Tibial nerve (tissue), 4 donors: Measurements from ENCODE around the gene PCDHGB6. TPM values are rescaled to one million over a fixed set of nuclear protein-coding genes. Genes with fewer than 3 reads are reported as not detected.
A peak's percentile ranks its signal among the peaks of the same experiment; 100 is the strongest.
"Not testable (repeated sequence)": the region's sequence is repeated elsewhere in the genome, so short reads cannot be mapped to it uniquely, and the experiment has no call there.

Experiments used
- DNase-seq, 2 donors: peaks; one replicate each; pipeline ENCODE4 v3.0.0-alpha.2; 2019; ENCODE audit warnings: low spot score in 2 of 2
- H3K27ac ChIP-seq, 4 donors: fragments of 200-600 bp; sonication (generic) in 3 of 4; one replicate each; pipeline ENCODE4 v1.5.1; 2017 to 2019; ENCODE audit warnings: mild to moderate bottlenecking in 1 of 4
- H3K27me3 ChIP-seq, 2 donors: fragments of 200-600 bp; sonication (generic) in 1 of 2; one replicate each; pipeline versions ENCODE4 v1.5.1 to v1.6.0; 2017 to 2019
- H3K36me3 ChIP-seq, 3 donors: fragments of 200-600 bp; sonication (generic); one replicate each; pipeline ENCODE4 v1.5.1; 2018 to 2019
- H3K4me1 ChIP-seq, 4 donors: fragments of 200-600 bp; sonication (generic) in 3 of 4; one replicate each; pipeline ENCODE4 v1.5.1; 2017 to 2019
- H3K4me3 ChIP-seq, 4 donors: fragments of 200-600 bp; sonication (generic) in 3 of 4; one replicate each; pipeline ENCODE4 v1.5.1; 2017 to 2019; ENCODE audit warnings: mild to moderate bottlenecking in 1 of 4, moderate library complexity in 1 of 4
- H3K9me3 ChIP-seq, 4 donors: fragments of 200-600 bp; sonication (generic) in 3 of 4; one replicate each; pipeline ENCODE4 v1.5.1; 2017 to 2019
- CTCF ChIP-seq, 5 experiments: fragments of 200-600 bp in 3 of 5; fragments of 450-650 bp in 2 of 5; sonication (generic) in 3 of 5; IDR thresholded peaks; one replicate each; pipeline ENCODE4 v1.5.1; 2016 to 2019; ENCODE audit warnings: antibody characterized with exemption in 5 of 5, mild to moderate bottlenecking in 3 of 5, moderate library complexity in 2 of 5
- EP300 ChIP-seq, 2 donors: sonication (generic); formaldehyde crosslinking; IDR thresholded peaks; one replicate each; pipeline ENCODE4 v1.6.1; 2017; ENCODE audit warnings: antibody characterized with exemption in 2 of 2, mild to moderate bottlenecking in 1 of 2
- POLR2A ChIP-seq, 2 donors: fragments of 450-650 bp; IDR thresholded peaks; one replicate each; pipeline ENCODE4 v1.6.1; 2017; ENCODE audit warnings: antibody characterized with exemption in 2 of 2, mild to moderate bottlenecking in 2 of 2, moderate library complexity in 2 of 2
- WGBS, 2 donors: methylation state at CpG; one replicate each; pipeline ENCODE4 v1.1.5; 2018; 5-methylcytosine and 5-hydroxymethylcytosine counted together
- total RNA-seq, 4 donors: library from RNA; depleted of rRNA; stranded (reverse); fragments of >200 nt; gene quantifications; one replicate each; pipeline ENCODE4 v1.1.0, GENCODE V29; 2016

The PCDHGB6 gene
- total RNA-seq, 4 donors from 2014 or later = 9.2 to 16.8 (median 13.9) TPM

- peak within 1 kb of the TSS in 2 of 4 donors; percentile 34 to 37 for H3K4me3 ChIP-seq
- H3K9me3 ChIP-seq = peaks cover 5 to 100% (median 44%) of the 10 kb centered on the region in 4 donors
- H3K27me3 ChIP-seq = no peaks in the 10 kb centered on the region
- WGBS, 2 donors = 14 to 20% methylated on average over 29 to 31 of the region's 31 CpGs
- H3K4me1 ChIP-seq = peaks cover 0 to 9% (median 0%) of the 10 kb centered on the region in 4 donors
- H3K27ac ChIP-seq = no peak within 1 kb of the TSS
- DNase-seq = peak in 1 of 2 donors; percentile 38
- H3K36me3 ChIP-seq = peaks cover 0 to 30% (median 0%) of the 10 kb centered on the region in 3 donors
- TF ChIP-seq POLR2A (IDR thresholded peaks at IDR 0.05) (no peak), CTCF (IDR thresholded peaks at IDR 0.05) (peak; percentile 10 to 32 (median 15))
Measured at GRCh38 chr5:141412854-141413539, 5.2 kb downstream of the PCDHGB6 start, which contains the start of gene PCDHGA10. PCDHGA10 (plus strand) TSS chr5:141412987; CDS start chr5:141413176, 189 bp downstream.

GRCh38 chr5:141413540-141414069, 5.8 kb downstream of the PCDHGB6 start:
- peaks cover 0 to 29% (median 0%) of the 10 kb centered on the region in 3 donors for H3K36me3 ChIP-seq
- H3K4me3 ChIP-seq = peak overlapping the region in 2 of 4 donors; percentile 34 to 37
- no peak overlapping the region for H3K27ac ChIP-seq
- H3K27me3 ChIP-seq = no peaks in the 10 kb centered on the region
- TF ChIP-seq CTCF (IDR thresholded peaks at IDR 0.05) (no peak), EP300 (IDR thresholded peaks at IDR 0.05) (no peak), POLR2A (IDR thresholded peaks at IDR 0.05) (no peak)
- 20 to 25% methylated on average over 25 of the region's 25 CpGs for WGBS, 2 donors
- no peak for DNase-seq
- H3K4me1 ChIP-seq = peaks cover 0 to 14% (median 0%) of the 10 kb centered on the region in 4 donors
- H3K9me3 ChIP-seq = peaks cover 5 to 100% (median 43%) of the 10 kb centered on the region in 4 donors

GRCh38 chr5:141414548-141415274, 6.9 kb downstream of the PCDHGB6 start:
- Histone ChIP-seq H3K36me3 (peaks cover 0 to 35% (median 0%) of the 10 kb centered on the region in 3 donors), H3K9me3 (peaks cover under 1 to 100% (median 46%) of the 10 kb centered on the region in 4 donors), H3K4me1 (peaks cover 0 to 20% (median 0%) of the 10 kb centered on the region in 4 donors)
- H3K27ac ChIP-seq, H3K4me3 ChIP-seq, DNase-seq, H3K27me3 ChIP-seq: not testable (repeated sequence)
- WGBS, 2 donors = 26 to 40% methylated on average over 26 to 31 of the region's 46 CpGs

- H3K27ac ChIP-seq, DNase-seq, H3K4me3 ChIP-seq, H3K27me3 ChIP-seq: not testable (repeated sequence)
- Histone ChIP-seq H3K9me3 (peaks cover 0 to 100% (median 48%) of the 10 kb centered on the region in 4 donors), H3K4me1 (peaks cover 0 to 20% (median 0%) of the 10 kb centered on the region in 4 donors), H3K36me3 (peaks cover 0 to 33% (median 0%) of the 10 kb centered on the region in 3 donors)
- WGBS, 2 donors = 25 to 31% methylated on average over 15 to 21 of the region's 24 CpGs
Measured at GRCh38 chr5:141415275-141415618, 7.4 kb downstream of the PCDHGB6 start.

GRCh38 chr5:141417494-141418172, 9.8 kb downstream of the PCDHGB6 start, which contains the start of gene PCDHGB7:
PCDHGB7 (plus strand) TSS chr5:141417677; CDS start chr5:141417860, 183 bp downstream.
- H3K36me3 ChIP-seq = peaks cover 0 to 30% (median 0%) of the 10 kb centered on the region in 3 donors
- 10 to 16% methylated on average over 35 to 47 of the region's 47 CpGs for WGBS, 2 donors
- peaks cover 0 to 100% (median 52%) of the 10 kb centered on the region in 4 donors for H3K9me3 ChIP-seq
- peak; percentile 43 to 66 (median 50) for TF ChIP-seq CTCF (IDR thresholded peaks at IDR 0.05)
- peak within 1 kb of the TSS; percentile 15 to 46 (median 24) for H3K4me3 ChIP-seq
- H3K4me1 ChIP-seq = peaks cover 0 to 20% (median 0%) of the 10 kb centered on the region in 4 donors
- DNase-seq = peak; percentile 37 to 60
- not testable (repeated sequence) for H3K27me3 ChIP-seq
- H3K27ac ChIP-seq = peak within 1 kb of the TSS in 1 of 4 donors; percentile 40
